Pons (tissue), 1 donor: ENCODE measurements around the gene ADGRD1.

Experiments
- DNase-seq: peaks from one replicate; pipeline ENCODE4 v3.0.0-alpha.2; 2016; ENCODE audit warnings: low spot score

The ADGRD1 gene

GRCh38 chr12:131164096-131164872, 210.6 kb downstream of the ADGRD1 start:
- DNase-seq, result no peak

DNA sequence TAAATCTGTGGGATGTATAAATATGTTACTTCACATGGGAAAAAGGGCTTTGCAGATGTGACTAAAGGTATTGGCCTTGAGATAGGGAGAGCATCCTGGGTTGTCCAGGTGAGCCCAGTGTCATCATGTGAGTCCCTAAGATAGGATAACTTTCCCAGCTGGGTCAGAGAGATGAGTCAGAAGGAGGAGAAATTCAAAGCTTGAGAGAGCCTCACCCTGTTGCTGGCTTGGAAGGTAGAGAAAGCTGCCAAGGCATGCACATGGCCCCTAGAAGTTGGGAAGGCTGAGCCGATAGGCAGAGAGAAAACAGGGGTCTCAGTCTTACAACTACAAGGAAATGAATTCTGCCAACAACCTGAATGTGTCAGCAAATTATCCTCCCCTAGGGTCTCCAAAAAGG, 213.0 kb downstream of the ADGRD1 start:
- no peak for DNase-seq

DNA sequence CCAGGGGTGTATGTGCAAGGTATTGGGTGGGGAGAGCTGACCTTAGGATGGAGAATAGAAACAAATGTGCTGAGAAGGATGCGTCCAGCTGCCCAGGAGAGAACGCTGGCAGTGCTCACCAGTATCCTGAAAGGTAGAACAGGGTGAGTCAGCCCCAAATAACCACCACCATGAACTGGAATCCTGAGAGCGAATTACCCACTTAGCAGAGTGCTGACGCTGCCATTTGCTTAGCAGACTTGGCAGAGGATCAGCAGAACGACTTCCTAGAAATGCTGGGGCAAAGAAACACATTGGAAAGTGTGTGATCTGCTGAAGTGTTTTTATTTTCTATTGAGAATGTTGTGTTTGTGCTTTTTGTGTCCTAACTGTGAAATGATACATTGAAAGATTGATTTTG, 213.6 kb downstream of the ADGRD1 start:
- DNase-seq, result peak; percentile 24

GRCh38 chr12:131171029-131171428, 217.3 kb downstream of the ADGRD1 start:
- no peak for DNase-seq

DNA sequence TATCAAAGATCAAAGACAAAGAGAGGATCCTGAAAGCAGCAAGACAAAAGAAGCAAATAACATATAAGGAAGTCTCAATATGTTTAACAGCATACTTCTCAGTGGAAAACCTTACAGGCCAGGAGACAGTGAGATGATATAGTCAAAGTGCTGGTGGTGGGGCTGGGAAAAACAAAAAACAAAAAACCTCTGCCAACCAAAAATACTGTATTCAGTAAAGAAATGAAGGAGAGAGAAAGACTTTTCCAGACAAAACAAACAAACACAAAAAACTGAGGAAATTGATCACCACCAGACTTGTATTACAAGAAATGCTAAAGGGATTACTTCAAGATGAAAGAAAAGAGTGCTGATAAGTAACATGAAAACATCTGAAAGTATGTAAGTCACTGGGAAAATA, 221.2 kb downstream of the ADGRD1 start:
- no peak for DNase-seq

- no peak for DNase-seq
Measured at GRCh38 chr12:131176266-131176665, 222.6 kb downstream of the ADGRD1 start.

DNA sequence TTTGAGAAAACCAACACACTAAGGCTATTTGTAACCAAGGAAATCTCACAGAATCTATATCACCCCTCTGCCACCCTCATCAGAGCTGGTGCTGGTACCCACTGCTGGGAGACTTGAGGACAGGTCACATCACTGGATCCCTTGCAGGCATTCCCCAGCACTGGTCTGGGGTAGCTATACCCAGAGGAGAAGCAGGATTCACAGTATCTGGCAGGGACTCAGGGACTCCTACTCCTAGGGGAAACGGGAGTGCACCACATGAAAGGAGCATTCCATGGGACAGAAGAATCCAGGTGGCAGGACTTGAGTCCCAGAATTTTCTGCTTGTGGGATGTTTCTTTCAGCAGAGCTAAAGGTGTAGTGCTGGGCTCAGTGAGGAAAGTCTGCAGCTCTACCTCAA, 223.2 kb downstream of the ADGRD1 start:
- no peak for DNase-seq

DNA sequence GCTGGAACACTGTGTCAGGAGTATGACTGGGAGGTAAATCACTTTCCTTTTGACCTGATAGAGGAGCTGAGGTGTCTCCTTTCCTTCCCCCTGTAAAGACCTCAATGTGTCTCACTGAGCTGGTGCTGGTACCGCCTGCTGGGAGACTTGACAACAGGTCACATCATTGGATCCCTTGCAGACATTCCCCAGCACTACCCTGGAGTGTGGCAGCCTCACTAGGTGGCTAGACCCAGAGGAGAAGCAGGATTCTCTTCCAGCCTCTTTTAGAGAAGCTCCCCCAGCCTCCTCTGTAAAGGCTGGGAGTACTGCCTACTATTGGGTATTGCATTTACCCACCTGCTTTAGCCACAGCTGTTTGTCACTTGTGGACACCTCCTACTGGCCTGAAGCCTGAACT, 223.9 kb downstream of the ADGRD1 start:
- no peak for DNase-seq

GRCh38 chr12:131187602-131188001, 233.9 kb downstream of the ADGRD1 start:
- DNase-seq, result no peak

- DNase-seq, result no peak
Measured at GRCh38 chr12:131188131-131189050, 234.7 kb downstream of the ADGRD1 start.

- DNase-seq, result no peak
Measured at GRCh38 chr12:131189781-131190180, 236.1 kb downstream of the ADGRD1 start.

DNA sequence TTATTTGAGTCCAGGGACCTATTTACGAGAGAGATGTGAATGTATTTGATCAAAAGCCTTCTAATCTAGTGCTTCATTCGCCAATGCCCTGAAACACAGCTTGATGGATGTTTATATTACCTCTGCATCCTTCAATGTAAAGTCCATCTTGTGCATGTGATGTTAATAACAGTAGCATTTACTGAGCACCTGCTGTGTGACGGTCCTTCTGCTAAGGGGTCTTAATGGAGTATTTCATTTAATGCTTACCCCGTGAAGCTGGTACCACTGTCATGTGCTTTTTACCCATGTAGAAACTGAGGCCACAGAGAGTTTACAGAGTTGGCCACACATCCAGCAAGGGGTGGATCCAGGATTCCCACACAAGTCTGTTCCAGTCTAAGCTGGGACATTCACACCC, 237.3 kb downstream of the ADGRD1 start:
- DNase-seq, result no peak
